GM21786 (cell line): ENCODE data around the gene GGA1.
A peak's percentile ranks its signal among the peaks of the same experiment; 100 is the strongest.
"Not testable (repeated sequence)": the region's sequence is repeated elsewhere in the genome, so short reads cannot be mapped to it uniquely, and the experiment has no call there.

ENCODE experiments used
- ATAC-seq: cut with Tn5 transposase; IDR thresholded peaks from one replicate; pipeline ENCODE4 v1.9.1; 2021; ENCODE audit not compliant: unreplicated experiment

The GGA1 gene

GRCh38 chr22:37641561-37641949 lies 32.9 kb downstream of the GGA1 start:
- no peak for ATAC-seq

DNA sequence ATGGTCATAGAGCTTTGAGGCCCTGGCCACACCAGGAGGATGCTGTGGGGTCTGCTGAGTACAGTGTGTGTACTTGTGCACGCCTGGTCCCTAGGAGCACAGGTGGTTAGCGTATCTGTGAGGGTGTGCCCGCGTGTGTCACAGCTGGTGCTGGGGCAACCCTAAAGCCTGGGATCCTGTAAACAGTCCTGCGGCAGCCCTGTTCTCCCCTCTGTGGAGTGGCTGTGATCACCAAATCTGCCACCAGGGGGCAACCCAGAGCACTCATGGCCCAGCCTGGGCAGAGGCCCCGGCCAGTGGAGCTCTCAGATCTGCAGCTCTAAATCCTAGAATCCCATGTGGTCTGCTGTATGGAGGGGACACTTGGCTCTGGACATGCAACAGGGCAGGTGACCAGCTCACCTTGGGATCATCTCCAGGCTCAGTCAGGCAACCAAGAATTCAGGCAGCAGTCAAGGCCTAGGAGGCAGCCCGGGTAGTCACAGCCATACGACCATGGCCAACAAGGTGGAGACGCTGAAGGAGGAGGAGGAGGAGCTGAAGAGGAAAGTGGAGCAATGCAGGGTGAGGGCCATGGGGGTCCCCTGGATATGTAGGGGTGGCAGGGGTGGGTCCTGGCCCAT lies 34.7 kb downstream of the GGA1 start:
- peak; percentile 56 for ATAC-seq

DNA sequence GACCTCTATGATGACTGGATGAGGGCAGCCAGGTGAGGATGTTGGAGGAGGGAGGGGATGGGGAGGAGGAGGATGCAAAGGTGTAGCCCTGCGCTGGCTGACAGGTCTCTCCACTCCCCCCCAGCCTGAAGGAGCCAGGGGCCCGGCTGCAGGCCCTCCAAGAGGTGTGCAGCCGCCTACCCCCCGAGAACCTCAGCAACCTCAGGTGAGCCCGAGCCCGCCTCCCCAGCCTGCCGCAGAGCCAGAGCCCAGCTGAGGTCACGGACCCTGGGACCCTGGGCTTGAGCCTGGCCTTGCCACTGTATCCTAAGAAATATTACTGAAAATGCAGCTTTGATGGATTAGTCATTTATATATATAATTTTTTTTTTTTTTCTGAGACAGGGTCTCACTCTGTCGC lies 38.7 kb downstream of the GGA1 start:
- no peak for ATAC-seq

DNA sequence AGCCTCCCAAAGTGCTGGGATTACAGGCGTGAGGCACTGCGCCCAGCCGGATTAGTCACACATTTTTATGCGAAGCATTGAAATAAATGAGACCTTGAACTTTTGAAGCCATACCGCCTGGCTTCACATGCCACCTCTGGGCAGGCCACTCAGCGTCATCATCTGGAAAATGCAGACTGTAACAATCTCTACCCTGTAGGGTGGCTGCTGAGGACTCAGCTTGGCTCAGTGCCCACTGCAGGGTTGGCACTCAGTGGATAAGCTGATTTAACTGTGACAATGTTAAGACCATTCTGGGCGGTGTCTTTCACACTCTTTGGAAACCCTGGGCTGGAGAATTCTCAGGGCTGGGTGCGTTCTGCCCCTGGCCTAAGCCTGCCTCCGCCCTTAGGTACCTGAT lies 39.3 kb downstream of the GGA1 start:
- no peak for ATAC-seq

- ATAC-seq = no peak
Measured at GRCh38 chr22:37650463-37651136, 42.0 kb downstream of the GGA1 start.

DNA sequence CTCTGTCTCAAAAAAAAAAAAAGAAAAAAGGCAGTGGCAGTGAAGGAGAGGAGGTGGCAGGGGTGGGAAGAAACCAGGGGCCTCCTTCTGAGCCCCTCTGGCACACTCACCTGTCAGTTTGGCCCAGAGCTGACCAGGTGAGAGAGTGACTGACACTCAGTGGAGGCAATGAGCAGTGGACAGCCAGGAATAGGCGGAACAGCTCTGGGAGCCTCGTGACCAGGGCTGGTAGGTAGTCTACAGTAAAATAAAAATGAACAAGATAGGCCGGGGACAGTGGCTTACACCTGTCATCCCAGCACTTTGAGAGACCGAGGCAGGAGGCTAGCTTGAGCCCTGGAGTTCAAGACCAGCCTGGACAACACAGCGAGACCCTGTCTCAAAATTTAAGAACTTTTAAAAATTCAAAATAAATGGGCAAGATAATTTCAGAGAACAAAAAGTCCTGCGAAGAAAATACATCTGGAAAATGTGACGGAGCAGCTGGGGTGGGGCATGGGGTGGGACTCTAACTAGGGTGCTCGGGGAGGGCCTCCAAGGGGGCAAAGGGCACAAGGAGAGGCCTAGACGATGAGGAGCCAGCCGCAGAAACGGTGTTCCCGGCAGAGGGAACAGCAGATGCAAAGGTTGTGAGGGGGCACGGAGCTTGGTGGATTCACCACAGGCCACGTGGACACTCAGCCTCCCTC lies 46.1 kb downstream of the GGA1 start:
- no peak for ATAC-seq

GRCh38 chr22:37655252-37655563 lies 46.6 kb downstream of the GGA1 start:
- no peak for ATAC-seq

GRCh38 chr22:37656583-37656982 lies 47.9 kb downstream of the GGA1 start:
- not testable (repeated sequence) for ATAC-seq

DNA sequence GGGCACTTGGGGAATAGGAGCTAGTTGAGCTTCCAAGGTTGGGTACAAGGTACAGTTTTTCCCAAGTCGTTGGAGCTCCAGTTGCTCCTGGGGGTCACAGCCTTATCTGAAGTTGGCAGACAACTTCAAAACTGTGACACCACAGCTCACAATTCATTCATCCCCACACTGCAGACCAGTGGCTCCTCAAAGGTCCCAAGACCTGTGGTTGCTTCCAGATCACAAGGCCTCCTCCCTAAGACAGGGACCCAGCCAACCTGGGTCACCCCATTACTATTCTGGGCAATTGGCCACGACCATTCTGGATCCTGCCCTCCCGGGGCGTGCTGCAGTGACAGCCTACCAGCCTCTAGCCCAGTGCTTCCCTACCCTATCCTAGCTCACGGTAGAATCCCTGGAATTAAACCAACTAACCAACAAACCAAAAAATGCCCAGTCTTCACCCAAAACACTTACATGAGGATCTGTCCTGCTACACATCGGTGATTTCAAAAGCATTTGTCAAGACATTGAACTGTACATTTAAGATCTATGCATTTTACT lies 49.0 kb downstream of the GGA1 start:
- ATAC-seq = no peak

GRCh38 chr22:37658133-37659065 lies 49.8 kb downstream of the GGA1 start, which contains the start of gene PDXP:
PDXP (plus strand) TSS chr22:37658723; CDS start chr22:37658783, 60 bp downstream.
- peak; percentile 86 for ATAC-seq

DNA sequence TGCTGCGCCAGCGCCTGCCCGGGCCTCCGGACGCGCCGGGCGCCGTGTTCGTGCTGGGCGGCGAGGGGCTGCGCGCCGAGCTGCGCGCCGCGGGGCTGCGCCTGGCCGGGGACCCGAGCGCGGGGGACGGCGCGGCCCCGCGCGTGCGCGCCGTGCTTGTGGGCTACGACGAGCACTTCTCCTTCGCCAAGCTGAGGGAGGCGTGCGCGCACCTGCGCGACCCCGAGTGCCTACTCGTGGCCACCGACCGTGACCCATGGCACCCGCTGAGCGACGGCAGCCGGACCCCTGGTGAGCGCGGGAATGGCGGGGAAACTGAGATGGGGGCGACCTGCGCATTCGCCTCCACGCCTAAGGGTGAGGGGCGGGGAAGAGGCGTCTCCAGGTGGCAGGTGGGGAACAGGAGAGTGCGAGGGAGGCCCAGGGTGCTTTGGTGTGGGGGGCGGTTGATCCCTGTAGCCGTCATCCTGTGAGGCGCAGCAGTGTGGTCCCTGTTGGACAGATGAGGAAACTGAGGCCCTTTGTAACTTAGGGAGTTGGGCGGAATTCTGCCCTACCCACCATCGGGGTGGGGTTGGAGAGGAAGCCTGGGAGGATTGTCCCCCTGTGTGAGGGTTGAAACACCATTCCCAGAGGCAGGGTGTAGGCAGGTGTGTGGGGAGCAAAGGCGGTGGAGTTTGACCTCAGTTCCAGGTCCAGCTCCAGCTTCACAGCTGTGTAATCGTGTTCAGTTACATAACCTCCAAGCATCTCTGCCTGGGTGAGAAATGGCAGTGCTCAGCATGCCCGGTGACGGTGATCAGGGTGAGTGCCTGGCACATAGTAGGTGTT lies 50.6 kb downstream of the GGA1 start:
- no peak for ATAC-seq

DNA sequence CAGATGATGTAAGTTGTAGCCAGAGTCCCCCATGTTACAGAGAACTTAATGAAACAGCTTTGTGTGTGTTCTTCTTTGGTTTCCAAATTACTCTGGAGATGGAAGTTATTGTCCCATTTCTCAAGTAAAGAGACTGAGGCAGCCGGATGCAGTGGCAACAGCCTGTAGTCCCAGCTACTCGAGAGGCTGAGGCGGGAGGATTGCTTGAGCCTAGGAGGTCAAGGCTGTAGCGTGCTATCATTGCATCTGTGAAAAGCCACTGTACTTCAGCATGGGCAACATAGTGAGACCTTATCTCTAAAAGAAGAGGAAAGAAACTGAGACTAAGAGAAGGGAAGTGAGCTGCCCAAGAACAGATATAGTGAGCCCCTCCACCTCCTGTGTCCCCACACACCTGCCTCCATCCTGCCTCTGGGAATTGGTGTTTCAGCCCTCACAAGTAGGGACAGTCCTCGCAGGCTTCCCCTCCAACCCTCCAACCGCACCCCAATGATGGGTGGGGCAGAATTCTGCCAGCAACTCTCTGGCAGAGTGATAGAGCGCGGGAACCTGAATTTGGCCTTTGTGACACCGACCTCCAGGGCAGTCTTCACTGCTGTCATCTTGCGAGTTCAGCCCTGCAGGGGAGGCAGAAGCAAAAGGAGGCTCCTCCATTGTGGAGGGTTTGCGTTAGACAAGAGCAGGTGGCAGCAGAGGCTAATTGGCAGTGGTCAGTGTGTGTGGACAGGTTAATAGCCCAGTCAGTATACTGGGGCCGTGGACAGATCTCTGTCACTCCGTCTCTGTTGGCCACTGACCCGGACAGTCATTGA lies 51.5 kb downstream of the GGA1 start:
- ATAC-seq = no peak

GRCh38 chr22:37660709-37661045 lies 52.0 kb downstream of the GGA1 start:
- no peak for ATAC-seq

DNA sequence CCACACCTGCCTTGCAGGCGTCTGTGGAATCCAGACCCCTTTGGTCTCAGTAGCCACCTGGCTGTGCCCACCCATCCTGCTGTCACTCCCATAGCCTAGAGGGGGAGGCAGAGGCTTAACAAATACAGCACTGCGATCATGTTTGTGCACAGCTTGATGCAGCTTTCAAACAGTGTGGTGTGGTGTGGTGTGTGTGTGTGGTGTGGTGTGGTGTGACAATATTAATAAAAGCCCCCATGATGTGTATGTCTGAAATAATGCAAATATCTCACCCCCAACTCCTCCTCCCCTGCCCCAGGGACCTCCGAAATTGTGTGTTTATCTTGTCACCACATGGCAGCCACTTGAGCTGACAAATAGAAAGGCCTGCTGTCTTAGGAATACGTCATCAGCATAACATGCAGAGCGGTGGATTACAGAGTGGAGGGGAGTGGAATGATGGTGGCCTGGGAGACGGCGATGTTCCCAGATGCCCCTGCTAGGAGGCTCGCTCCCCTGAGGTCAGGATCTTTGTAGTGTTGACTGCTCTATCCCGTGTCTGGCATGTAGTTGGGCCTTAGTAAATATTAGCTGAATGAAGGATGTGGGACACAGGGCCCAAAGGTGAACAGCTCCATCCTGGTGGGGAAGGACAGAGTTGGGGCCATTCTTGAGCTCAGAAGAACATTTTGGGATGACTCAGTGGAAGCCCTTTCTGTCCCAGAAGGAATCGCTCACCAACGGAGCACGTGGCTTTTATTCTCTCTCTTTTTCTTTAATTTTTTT lies 52.7 kb downstream of the GGA1 start:
- ATAC-seq = no peak

DNA sequence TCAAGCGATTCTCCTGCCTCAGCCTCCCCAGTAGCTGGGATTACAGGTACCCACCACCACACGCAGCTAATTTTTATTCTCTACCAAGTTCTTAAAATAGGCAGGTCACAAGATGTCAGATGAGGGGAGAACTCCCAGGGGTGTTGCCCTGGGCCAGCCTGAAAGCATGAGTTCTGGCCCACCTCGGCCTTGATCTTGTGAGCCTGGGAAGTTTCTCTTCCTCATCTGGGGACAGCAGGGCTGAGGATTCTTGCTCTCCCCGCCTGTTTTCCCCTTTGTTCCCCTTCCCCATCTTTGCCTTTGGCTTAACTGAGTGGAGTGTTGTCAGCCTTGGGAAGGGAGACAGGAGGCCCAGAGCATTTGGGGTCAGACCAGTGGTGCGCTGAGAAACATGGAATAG lies 53.4 kb downstream of the GGA1 start:
- ATAC-seq = no peak

DNA sequence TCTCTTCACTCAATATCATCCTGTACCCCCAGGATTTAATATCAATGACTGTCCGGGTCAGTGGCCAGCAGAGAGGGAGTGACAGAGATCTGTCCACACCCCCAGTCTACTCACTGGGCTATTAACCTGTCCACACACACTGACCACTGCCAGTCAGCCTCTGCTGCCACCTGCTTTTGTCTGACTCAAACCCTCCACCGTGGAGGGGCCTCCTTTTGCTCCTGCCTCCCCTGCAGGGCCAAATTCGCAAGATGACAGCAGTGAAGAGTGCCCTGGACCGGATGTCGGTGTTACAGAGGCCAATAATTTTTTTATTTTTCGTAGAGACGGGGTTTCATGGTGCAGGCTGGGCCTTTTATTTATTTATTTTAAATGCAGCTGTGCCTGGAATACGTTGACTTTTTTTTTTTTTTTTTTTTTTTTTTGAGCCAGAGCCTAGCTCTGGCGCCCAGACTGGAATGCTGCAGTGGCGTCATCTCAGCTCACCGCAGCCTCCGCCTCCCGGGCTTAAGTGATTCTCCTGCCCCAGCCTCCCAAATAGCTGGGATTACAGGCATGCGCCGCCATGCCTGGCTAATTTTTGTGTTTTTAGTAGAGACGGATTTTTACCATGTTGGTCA lies 55.0 kb downstream of the GGA1 start:
- no peak for ATAC-seq

DNA sequence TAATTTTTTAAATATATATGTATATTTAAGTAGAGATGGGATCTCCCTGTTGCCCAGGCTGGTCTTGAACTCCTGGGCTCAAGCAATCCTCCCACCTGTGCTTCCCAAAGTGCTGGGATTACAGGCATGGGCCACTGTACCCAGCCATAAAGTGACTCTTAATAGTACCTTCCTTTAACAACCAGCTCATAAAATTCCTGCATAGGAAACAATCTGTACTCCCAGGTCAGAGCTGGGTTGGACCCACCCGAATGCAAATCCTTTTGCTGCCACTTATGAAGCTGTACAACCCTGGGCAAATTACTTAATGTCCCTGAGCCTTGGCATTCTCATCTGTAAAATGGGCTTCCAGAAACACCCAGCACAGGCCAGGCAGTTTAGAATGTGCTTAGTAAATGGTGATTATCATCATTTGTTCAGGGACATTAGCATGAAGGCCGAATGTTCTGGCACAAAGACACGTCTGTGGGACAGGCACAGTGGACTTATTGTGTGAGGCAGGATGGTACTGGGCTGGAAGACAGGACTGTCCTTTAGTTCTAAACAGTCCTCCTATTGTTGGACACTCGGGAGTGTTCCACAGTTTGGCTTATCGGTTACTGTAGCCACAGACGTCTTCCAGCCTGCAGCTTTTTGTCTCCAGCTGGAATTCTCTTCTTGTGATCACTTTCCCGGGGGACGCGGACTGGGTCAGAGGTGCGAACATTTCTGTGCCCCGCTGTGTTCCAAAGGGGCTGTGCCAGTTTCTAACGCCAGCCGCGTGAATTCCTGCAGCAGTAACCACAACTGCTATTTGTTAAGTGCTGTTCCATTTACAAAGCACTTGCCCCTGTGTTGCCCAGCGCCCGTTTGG lies 55.8 kb downstream of the GGA1 start:
- ATAC-seq = no peak
